ENCODE results near the gene LSG1.

DNA sequence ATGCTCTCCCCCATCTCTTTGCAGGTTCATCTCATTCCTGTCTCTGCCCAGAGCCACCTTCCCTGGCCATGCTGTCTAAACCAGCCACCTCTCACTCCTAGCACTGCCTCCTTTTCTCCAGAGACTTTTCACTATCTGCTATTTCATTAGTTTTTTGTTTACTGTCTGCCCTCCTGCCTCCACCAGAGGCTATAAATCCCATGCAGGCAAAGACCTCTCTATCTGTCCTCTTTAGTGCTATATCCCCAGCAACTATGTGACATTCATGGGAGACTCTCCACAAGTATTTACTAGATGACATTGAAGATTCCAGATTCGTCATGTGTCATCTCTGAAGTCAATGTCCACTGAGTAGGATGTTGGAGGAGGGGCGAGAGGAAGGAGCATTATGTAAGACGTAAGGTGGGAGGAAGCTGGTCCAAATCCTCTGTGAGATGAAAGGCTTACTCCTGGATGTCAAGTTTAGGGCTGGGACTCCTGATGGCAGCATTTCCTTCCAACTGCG, 10.2 kb upstream of the LSG1 start:
- TF ChIP-seq CTCF (IDR thresholded peaks at IDR 0.05) (no peak), POLR2A (IDR thresholded peaks at IDR 0.05) (no peak)
